NCI-H82 treated with DMSO at 0.1 percent for 48 hours (cell line): ENCODE results near the gene ASB8.

Experiments used
- DNase-seq: peaks from one replicate; lab custom pipeline; 2025; ENCODE audit not compliant: unreplicated experiment; lab: John Stamatoyannopoulos, UW

Gene ASB8, protein sequence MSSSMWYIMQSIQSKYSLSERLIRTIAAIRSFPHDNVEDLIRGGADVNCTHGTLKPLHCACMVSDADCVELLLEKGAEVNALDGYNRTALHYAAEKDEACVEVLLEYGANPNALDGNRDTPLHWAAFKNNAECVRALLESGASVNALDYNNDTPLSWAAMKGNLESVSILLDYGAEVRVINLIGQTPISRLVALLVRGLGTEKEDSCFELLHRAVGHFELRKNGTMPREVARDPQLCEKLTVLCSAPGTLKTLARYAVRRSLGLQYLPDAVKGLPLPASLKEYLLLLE

GRCh38 chr12:48157018-48157888 is at the start of gene ASB8:
Gene ASB8 (minus strand): TSS chr12:48157515. CDS start chr12:48153496, 4,019 bp downstream.
- peak; percentile 98 for DNase-seq

GRCh38 chr12:48203192-48203591 is 45.9 kb upstream of the ASB8 start, which contains the start of gene OR10AD1:
Gene OR10AD1 (minus strand): TSS chr12:48203292. CDS start chr12:48203292, 0 bp downstream.
- no peak for DNase-seq

DNA sequence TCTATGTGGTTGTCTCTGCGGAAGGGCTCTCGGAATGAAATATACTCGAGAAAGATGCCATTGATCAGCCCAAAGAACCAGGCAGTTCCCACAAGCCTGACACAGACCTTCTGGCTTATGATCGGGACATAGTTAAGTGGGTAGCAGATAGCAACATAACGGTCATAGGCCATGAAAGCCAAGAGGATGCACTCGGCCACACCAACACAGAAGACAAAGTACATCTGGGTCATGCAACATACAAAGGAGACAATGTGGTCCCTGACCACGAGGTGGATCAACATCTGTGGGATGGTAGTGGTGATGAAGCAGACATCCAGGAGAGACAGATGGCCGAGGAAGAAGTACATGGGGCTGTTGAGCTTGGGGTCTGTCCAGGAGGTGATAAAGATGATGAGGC is 45.5 kb upstream of the ASB8 start:
- DNase-seq = no peak

DNA sequence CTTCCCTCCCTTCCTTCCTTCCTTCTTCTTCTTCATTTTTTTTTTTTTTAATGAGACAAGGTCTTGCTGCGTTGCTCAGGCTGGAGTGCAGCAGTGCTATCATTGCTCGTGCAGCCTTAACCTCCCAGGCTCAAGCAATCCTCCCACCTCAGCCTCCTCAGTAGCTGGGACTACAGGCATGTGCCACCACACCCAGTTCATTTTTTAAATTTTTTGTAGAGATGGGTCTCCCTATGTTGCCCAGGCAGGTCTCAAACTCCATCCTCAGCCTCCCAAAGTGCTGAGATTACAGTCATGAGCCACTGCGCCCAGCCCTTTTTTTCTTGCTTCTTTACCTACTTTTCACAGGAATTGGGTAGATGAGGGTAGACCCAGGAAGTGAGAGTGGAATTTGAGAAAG is 44.2 kb upstream of the ASB8 start:
- DNase-seq = no peak

DNA sequence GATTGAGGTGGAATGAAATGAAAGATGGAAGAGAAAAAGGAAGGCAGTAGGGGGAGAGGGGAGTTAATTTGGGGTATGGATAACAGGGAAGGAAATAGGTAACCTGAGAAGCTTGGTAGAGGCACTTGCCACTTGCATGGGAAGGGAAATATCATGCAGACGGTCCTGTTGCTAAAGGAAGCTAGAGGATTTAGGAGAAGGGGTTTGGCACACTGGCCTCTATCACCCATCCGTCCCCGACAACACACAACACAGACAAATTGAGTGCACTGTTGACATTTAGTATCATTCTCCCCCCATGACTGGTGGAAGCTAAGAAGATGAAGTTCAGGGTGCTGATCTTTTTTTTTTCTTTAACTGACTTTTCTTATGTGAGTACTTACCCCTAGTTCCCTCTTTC is 43.8 kb upstream of the ASB8 start:
- no peak for DNase-seq

- no peak for DNase-seq
These were observed 42.5 kb upstream of the ASB8 start for GRCh38 chr12:48199774-48200221.

- no peak for DNase-seq
These were observed 41.7 kb upstream of the ASB8 start for GRCh38 chr12:48198985-48199384.

- DNase-seq = no peak
These were observed 41.3 kb upstream of the ASB8 start for GRCh38 chr12:48198672-48198971.

DNA sequence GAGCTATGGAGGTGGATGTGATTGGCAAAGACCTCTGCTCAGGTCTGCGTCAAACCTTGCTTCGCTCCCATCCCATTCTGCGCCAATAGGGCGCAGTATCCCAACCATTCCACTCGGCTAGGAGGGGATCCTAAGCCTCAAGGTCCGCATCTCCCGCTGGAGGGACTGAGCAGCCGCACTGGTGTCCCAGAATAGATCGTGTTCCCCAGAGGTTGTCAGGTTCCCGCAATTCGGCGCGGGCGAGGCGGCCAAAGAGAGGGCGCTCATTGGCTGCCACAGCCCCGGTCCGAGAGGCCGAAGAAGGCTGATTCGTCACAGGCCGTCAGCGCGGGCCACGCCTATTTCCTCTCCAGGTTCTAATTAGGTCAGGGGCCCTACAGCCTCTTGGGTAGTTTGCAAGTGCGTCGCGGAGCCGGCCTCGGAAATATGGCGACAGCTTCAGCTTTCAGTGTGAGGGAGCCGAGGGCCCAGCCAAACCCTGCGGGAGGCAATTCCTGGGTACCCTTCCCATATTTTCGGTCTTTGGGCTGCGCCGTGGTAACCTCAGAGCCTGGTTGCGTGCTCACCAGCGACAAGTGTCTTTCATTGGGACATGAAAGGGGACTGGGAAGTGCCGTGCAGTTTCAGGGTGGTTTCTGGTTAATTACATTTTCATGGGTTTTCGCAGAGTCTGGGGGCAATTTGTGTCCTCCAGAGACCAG is 40.8 kb upstream of the ASB8 start:
- DNase-seq = no peak

- DNase-seq = no peak
These were observed 40.2 kb upstream of the ASB8 start for GRCh38 chr12:48197549-48197970.

DNA sequence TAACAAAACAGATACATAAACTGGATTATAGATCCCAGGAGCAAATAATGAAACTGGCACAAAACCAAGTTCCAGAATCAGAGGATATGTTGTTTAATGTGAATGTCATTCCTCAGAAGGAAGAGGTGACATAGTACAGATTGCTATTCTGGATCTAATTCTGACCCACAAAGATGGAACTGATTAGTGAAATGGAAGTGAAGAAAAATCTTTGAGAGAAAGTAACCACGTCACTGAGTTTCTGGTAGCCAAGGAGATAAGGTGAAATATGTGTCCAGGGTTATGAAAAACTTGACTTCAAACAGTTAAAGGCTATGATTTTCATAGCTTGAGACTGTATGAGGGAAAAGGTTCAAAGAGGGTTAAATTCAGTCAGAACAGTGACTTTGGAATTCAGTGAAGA is 37.5 kb upstream of the ASB8 start:
- no peak for DNase-seq

- DNase-seq = no peak
These were observed 36.3 kb upstream of the ASB8 start for GRCh38 chr12:48193623-48194022.

DNA sequence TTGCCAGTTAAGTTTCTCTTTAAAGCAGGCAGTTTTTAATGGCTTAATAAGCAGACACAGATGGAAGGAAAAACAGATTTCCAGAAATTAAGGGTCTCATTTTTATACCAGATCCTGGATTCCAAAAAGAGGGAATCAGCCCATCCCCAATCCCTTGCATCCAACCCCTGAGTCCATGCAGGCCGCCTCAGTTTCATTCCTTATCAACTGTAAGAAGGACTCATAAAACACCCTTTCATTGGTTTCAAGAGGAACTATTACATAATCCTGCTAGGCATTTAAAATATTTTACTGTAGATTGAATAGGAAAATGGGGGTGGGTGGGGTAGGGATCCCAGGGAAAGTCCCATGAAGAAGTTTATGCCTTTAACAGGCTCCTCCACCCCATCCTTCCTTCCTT is 35.5 kb upstream of the ASB8 start:
- no peak for DNase-seq

DNA sequence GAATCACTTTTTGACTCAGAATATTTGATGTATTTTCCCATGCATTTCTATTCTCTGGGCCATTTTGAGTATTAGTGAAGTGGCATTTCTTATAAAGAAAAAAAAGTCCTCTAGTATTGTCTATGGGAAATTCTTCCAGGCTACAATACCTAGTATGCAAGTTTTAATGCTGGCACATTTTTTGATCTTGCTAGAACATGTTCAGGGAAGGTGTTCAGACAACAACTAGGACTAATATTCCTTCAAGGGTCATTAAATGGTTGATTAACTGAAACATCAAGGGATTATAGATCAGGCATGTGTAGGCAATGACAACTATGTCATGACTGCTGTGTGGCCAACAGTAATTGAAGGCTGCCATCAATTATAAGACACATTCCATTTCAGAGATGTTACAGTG is 33.8 kb upstream of the ASB8 start:
- no peak for DNase-seq

DNA sequence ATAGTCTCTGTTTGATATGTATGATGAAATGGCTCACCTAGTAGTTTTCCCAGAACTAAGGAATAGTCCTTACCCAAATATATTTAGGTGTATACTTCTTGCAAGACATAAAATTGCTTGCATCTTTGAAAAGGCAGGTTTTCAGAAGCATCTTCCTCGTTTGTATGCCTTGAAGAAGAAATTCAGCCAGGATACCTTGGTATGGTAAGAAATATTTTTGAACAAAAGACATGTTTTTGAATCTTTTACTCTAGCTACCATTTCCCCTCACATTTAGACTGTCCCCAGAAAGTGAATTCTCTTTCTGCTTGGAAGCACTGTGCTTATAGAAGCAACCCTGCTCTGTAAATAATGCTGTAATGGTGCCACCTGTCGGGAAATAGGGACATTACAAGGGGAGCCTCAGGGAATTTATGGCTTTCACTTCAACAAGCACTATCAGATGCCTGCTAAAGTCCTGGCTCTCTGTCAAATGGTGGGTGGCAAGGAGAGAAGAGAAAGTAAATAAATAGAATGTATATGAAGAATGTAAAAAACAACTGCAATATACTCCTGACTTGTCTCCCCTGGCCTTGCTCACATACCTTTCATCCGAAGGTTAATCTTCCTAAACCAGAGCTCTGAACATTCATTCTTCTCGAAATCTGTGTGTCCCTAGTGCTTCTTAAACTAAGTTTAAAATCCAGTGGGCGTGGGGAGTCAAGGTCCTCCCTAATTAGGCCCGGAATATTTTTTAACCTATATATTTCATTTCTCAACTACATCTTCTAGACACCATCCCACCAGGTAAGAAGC is 32.2 kb upstream of the ASB8 start:
- peak; percentile 13 for DNase-seq

- DNase-seq = no peak
These were observed 30.8 kb upstream of the ASB8 start for GRCh38 chr12:48187916-48188695.

- no peak for DNase-seq
These were observed 28.0 kb upstream of the ASB8 start for GRCh38 chr12:48185181-48185919.

GRCh38 chr12:48184549-48184922 is 27.2 kb upstream of the ASB8 start:
- DNase-seq = no peak

- no peak for DNase-seq
These were observed 26.7 kb upstream of the ASB8 start for GRCh38 chr12:48183876-48184548.
